SK-N-SH (cell line): ENCODE measurements around the gene UVRAG. TPM values are rescaled to one million over a fixed set of nuclear protein-coding genes. Genes with fewer than 3 reads are reported as not detected.

ENCODE experiments used
- CTCF ChIA-PET: fragments of 300-600, 350-600 bp; formaldehyde crosslinking; extraction: SDS; loops from one replicate; lab custom pipeline; 2021; lab: Yijun Ruan, JAX
- POLR2A ChIA-PET: fragments of 350-600 bp; sonication (Branson Sonifier 250); formaldehyde crosslinking; extraction: SDS; loops from one replicate; lab custom pipeline; 2020; ENCODE audit warnings: antibody characterized with exemption, inconsistent platforms; lab: Yijun Ruan, JAX
- DNase-seq: peaks from one replicate; pipeline ENCODE4 v3.0.0; 2012
- H2AFZ ChIP-seq: fragments of 200-600 bp; sonication (generic); 2 replicates; pipeline ENCODE4 v1.8.1; 2016; ENCODE audit warnings: antibody characterized with exemption, mild to moderate bottlenecking, low read depth
- H3F3A ChIP-seq: fragments of 200-600 bp; sonication (generic); replicated peaks from 2 replicates; pipeline ENCODE3; 2016; ENCODE audit warnings: antibody characterized with exemption, mild to moderate bottlenecking; ENCODE audit not compliant: insufficient read depth
- H3K27ac ChIP-seq, 2 experiments: fragments of 200-500 bp in 1 of 2; fragments of 200-600 bp in 1 of 2; sonication (Bioruptor generic) in 1 of 2; sonication (generic), shearing (Covaris generic) in 1 of 2; 2 replicates each; pipeline versions ENCODE4 v1.5.1 to v1.6.1; 2014 to 2016; ENCODE audit warnings: low read depth in 2 of 2, inconsistent platforms in 1 of 2, low read length in 1 of 2, mild to moderate bottlenecking in 1 of 2, mixed read lengths in 1 of 2
- H3K27me3 ChIP-seq: fragments of 200-600 bp; sonication (generic), shearing (Covaris generic); 2 replicates; pipeline ENCODE4 v1.6.1; 2016; ENCODE audit warnings: mixed run types; ENCODE audit not compliant: insufficient read depth
- H3K36me3 ChIP-seq, 2 experiments: fragments of 200-500 bp in 1 of 2; fragments of 200-600 bp in 1 of 2; sonication (Bioruptor generic) in 1 of 2; sonication (generic) in 1 of 2; replicated peaks in 1 of 2; 2 replicates each; pipeline versions ENCODE3 to v1.5.1; 2014 to 2016; ENCODE audit warnings: low read length in 1 of 2, mild to moderate bottlenecking in 1 of 2; ENCODE audit not compliant: insufficient read depth in 2 of 2, control insufficient read depth in 1 of 2
- H3K4me1 ChIP-seq, 2 experiments: fragments of 200-500 bp in 1 of 2; fragments of 200-600 bp in 1 of 2; sonication (Bioruptor generic) in 1 of 2; sonication (generic), shearing (Covaris generic) in 1 of 2; 2 replicates each; pipeline versions ENCODE4 v1.5.1 to v1.6.1; 2014 to 2016; ENCODE audit warnings: low read depth in 1 of 2, low read length in 1 of 2, mixed run types in 1 of 2; ENCODE audit not compliant: insufficient read depth in 2 of 2, control insufficient read depth in 1 of 2
- H3K4me2 ChIP-seq: fragments of 200-600 bp; sonication (generic), shearing (Covaris generic); 2 replicates; pipeline ENCODE4 v1.6.1; 2017; ENCODE audit warnings: mixed run types
- H3K4me3 ChIP-seq, 2 experiments: fragments of 200-500 bp in 1 of 2; fragments of 200-600 bp in 1 of 2; sonication (Bioruptor generic) in 1 of 2; sonication (generic), shearing (Covaris generic) in 1 of 2; 2 replicates each; pipeline versions ENCODE4 v1.5.1 to v1.8.1; 2014 to 2016; ENCODE audit warnings: low read depth in 2 of 2, inconsistent platforms in 1 of 2, low read length in 1 of 2, mild to moderate bottlenecking in 1 of 2, mixed read lengths in 1 of 2, moderate library complexity in 1 of 2
- H3K79me2 ChIP-seq: fragments of 200-600 bp; sonication (generic); 2 replicates; pipeline ENCODE4 v1.8.1; 2017; ENCODE audit warnings: mild to moderate bottlenecking; ENCODE audit not compliant: insufficient read depth
- H3K9ac ChIP-seq: fragments of 200-600 bp; sonication (generic); 2 replicates; pipeline ENCODE4 v1.6.1; 2017; ENCODE audit warnings: mixed run types
- H3K9me2 ChIP-seq: fragments of 200-600 bp; sonication (generic); 2 replicates; pipeline ENCODE4 v1.6.1; 2017; ENCODE audit warnings: mixed run types
- H3K9me3 ChIP-seq: fragments of 200-600 bp; sonication (generic); 2 replicates; pipeline ENCODE4 v1.6.1; 2017; ENCODE audit warnings: mixed run types, mild to moderate bottlenecking, moderate library complexity
- H4K20me1 ChIP-seq: fragments of 200-600 bp; sonication (generic); 2 replicates; pipeline ENCODE4 v1.6.1; 2017; ENCODE audit warnings: mild to moderate bottlenecking, mixed run types; ENCODE audit not compliant: insufficient read depth
- CHD2 ChIP-seq: fragments of 150-350 bp; IDR thresholded peaks from 2 replicates; pipeline ENCODE4 v1.6.1; 2018; ENCODE audit warnings: low read length; ENCODE audit not compliant: partially characterized antibody
- FOXJ3 ChIP-seq: sonication (generic); formaldehyde crosslinking; IDR thresholded peaks from 2 replicates; pipeline ENCODE4 v1.5.1; 2020; ENCODE audit warnings: mild to moderate bottlenecking, missing genetic modification reagents
- JUND ChIP-seq: IDR thresholded peaks from 2 replicates; pipeline ENCODE4 v1.4.0; 2012
- NRF1 ChIP-seq: IDR thresholded peaks from 2 replicates; pipeline ENCODE4 v1.6.1; 2012; ENCODE audit warnings: low read depth, mild to moderate bottlenecking, low read length
- RAD21 ChIP-seq: IDR thresholded peaks from 2 replicates; pipeline ENCODE4 v1.6.1; 2012; ENCODE audit warnings: mild to moderate bottlenecking, low read length
- SMC3 ChIP-seq: IDR thresholded peaks from 2 replicates; pipeline ENCODE4 v1.6.1; 2012; ENCODE audit warnings: low read depth, low read length, improper control_type of control experiment
- WGBS: methylation state at CpG from one replicate; pipeline ENCODE4 v1.1.6; 2017; ENCODE audit warnings: low lambda C conversion rate; 5-methylcytosine and 5-hydroxymethylcytosine counted together
- polyA plus RNA-seq, 3 experiments: library from polyadenylated mRNA; depleted of rRNA; stranded (reverse); fragments of >200 nt; gene quantifications; 2 replicates each; pipeline ENCODE4 v1.2.3, GENCODE V29; 2012
- TF ChIP-seq, protein P1 (sequence below): fragments of 200-600 bp; sonication (generic); IDR thresholded peaks from 2 replicates; pipeline ENCODE4 v1.6.1; 2017; ENCODE audit warnings: antibody characterized with exemption, mild to moderate bottlenecking, moderate library complexity

Gene UVRAG
- polyA plus RNA-seq, 1 of the 3 experiments (the other 2 are of a cell fraction): 5.8 TPM

- Histone ChIP-seq H3K9me3 (no peaks in the 10 kb centered on the region), H3K36me3 (no peaks in the 10 kb centered on the region), H3K4me1 (no peaks in the 10 kb centered on the region; a peak in 1 of 4 replicates), H3K27ac (no peak overlapping the region), H4K20me1 (no peaks in the 10 kb centered on the region), H3K79me2 (no peaks in the 10 kb centered on the region), H3K9ac (no peak overlapping the region), H3K4me2 (no peak overlapping the region), H3K9me2 (no peaks in the 10 kb centered on the region), H3K4me3 (no peak overlapping the region), H2AFZ (no peak overlapping the region), H3K27me3 (no peaks in the 10 kb centered on the region), H3F3A (no peaks in the 10 kb centered on the region)
- no peak for TF ChIP-seq JUND
- no peak for DNase-seq
- WGBS: 81% methylated on average over 12 of the region's 12 CpGs
- CTCF ChIA-PET: interaction anchor here (0.7 to 5.0 kb wide), 24 partner anchors 9 to 515 kb away, joined by 3 to 115 read pairs (median 8); partner anchors contain the start of gene UVRAG
- POLR2A ChIA-PET: interaction anchor here (0.9 kb wide), 1 partner anchor 11 kb away, joined by 8 read pairs; no protein-coding TSS in a partner anchor
Measured at GRCh38 chr11:75802021-75802912, 12.7 kb upstream of the UVRAG start.

DNA sequence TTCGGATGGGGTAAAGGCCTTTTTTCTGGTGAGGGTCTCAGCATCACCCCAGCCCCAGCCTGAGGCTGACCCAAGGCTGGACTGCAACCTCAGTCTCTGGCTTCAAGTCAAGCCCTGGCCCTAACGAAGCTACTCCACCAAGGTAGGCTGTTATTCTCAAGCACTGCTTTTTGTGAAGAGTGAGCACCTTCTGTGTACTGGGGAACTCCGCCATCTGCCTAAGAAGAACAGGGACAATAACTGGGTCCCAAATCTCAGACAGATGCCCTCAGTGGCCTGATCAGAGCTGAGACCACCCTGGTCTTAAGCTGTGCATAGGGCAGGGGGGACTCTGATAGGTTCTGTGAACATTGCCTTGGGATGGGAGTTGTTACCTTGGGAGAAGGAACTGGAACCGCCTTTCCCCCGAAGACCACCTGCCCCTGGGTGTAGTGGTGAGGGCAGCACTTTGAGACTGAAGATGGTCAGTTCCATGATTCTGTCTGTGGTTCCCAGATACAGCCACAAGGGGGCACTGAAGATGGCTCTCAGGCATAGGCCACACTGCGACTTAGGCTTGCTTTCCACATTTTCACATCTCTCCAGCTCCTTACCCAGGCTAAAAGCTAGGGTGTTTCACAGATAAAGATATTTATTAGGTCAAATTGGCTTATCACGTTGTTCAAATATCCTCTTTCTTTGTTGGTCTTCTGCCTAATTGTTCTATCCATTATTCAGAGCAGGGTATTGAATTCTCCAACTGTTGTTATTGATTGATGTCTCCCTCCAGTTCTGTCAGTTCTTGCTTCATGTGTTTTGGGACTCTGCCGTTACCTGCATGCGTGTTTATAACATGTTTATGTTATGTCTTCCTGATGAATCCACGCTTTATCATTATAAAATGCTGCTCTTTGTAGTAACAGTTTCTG is 11.8 kb upstream of the UVRAG start:
- DNase-seq: peak; percentile 79
- H3K9me3 ChIP-seq: no peaks in the 10 kb centered on the region
- H4K20me1 ChIP-seq: no peaks in the 10 kb centered on the region
- H2AFZ ChIP-seq: no peak overlapping the region
- ChIA-PET POLR2A (no interaction called here), CTCF (interaction anchor here (0.6 to 5.0 kb wide), 27 partner anchors 10 to 515 kb away, joined by 3 to 115 read pairs (median 7); partner anchors contain the start of genes DGAT2 and UVRAG)
- no peaks in the 10 kb centered on the region for H3F3A ChIP-seq
- H3K4me1 ChIP-seq: no peaks in the 10 kb centered on the region; a peak in 1 of 4 replicates
- H3K36me3 ChIP-seq: no peaks in the 10 kb centered on the region
- no peaks in the 10 kb centered on the region for H3K79me2 ChIP-seq
- H3K27me3 ChIP-seq: no peaks in the 10 kb centered on the region
- H3K9me2 ChIP-seq: no peaks in the 10 kb centered on the region
- no peak overlapping the region for H3K4me2 ChIP-seq
- H3K27ac ChIP-seq: no peak overlapping the region
- H3K9ac ChIP-seq: no peak overlapping the region
- no peak overlapping the region for H3K4me3 ChIP-seq
- no peak for TF ChIP-seq NRF1
- TF ChIP-seq FOXJ3: no peak
- peak; percentile 87 for TF ChIP-seq SMC3
- TF ChIP-seq RAD21: peak; percentile 91
- TF ChIP-seq CHD2: peak; percentile 22
- TF ChIP-seq, protein P1, sequence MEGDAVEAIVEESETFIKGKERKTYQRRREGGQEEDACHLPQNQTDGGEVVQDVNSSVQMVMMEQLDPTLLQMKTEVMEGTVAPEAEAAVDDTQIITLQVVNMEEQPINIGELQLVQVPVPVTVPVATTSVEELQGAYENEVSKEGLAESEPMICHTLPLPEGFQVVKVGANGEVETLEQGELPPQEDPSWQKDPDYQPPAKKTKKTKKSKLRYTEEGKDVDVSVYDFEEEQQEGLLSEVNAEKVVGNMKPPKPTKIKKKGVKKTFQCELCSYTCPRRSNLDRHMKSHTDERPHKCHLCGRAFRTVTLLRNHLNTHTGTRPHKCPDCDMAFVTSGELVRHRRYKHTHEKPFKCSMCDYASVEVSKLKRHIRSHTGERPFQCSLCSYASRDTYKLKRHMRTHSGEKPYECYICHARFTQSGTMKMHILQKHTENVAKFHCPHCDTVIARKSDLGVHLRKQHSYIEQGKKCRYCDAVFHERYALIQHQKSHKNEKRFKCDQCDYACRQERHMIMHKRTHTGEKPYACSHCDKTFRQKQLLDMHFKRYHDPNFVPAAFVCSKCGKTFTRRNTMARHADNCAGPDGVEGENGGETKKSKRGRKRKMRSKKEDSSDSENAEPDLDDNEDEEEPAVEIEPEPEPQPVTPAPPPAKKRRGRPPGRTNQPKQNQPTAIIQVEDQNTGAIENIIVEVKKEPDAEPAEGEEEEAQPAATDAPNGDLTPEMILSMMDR: peak; percentile 86
- 28% methylated on average over 9 of the region's 10 CpGs for WGBS
